NCI-H128 (cell line): ENCODE results near the gene PSD.
"Not testable (repeated sequence)": the region's sequence is repeated elsewhere in the genome, so short reads cannot be mapped to it uniquely, and the experiment has no call there.

Experiments
- DNase-seq: peaks from one replicate; lab custom pipeline; 2025; ENCODE audit not compliant: unreplicated experiment; lab: John Stamatoyannopoulos, UW

PSD gene

DNA sequence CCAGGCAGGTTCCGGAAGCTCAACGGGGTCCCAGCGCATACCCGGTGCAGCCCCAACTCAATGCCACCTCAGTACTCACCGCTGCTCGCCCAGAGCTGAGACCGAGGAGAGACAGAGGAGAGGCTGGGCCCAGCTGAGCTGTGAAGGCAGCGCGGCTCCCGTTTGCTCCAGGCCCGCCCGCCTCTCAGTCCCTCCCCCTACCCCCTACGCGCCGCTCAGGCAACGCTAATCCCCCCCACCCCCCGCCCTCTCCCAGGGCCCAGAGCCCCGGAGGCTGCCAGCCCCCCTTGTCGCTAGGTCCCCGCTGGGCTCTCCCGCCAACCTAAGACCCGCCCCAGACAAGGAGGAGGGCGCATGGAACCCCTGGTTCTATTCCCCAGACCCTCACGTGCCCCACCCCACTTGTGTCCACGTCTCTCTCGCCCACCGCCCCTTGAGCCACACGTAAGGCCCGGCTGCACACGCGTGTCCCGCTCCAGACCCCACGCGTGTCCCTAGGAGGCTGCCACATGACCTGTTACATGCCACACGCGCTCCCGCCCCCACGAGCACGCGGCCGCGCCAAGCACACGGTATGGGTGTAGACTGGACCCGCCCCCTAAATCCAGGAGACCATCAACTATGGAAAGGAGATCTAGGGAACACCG is at the start of gene PSD:
Gene PSD, minus strand, starts transcription at position 164 of the 647 bp plus-strand sequence. CDS start 1,747 bp downstream, outside the sequence.
- DNase-seq = peak; percentile 20

DNA sequence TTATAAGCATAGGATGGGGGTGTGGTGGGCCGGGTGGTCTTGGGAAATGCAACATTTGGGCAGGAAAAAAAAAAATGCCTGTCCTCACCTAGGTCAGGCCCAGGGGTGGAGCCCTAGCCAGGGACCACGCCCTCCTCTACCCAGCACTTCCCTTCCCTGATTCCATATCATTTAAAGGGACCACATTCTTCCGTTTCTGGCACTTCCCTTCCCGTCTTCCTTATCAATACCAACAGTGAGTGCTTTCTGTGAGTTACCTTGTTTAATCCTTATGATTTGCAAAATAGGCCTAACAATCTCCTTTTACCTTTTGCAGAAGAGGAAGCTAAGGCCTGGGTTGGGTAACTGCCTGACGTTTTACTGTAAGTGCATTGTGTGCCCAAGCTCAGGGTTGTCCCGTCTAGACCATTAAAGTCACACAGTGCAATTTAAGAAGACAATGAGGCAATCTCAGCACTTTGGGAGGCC is 49.4 kb upstream of the PSD start:
- no peak for DNase-seq

DNA sequence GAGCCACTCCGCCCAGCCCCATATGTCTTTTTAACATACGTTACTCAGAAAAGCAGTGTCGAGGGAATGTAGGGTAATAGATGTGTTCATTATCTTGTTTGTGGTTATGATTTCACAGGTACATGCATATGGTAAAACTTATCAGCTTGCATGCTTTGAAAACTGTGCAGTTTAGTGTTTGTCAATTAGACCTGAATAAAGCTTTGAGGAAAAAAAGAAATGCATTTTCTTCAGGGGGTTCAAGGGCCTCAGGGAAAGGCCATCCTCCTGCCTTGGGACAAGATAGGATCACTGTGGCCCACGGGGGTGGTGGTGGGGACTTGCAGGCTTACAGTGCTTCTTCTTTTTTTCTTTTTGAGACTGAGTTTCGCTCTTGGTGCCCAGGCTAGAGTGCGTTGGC is 48.7 kb upstream of the PSD start:
- no peak for DNase-seq

DNA sequence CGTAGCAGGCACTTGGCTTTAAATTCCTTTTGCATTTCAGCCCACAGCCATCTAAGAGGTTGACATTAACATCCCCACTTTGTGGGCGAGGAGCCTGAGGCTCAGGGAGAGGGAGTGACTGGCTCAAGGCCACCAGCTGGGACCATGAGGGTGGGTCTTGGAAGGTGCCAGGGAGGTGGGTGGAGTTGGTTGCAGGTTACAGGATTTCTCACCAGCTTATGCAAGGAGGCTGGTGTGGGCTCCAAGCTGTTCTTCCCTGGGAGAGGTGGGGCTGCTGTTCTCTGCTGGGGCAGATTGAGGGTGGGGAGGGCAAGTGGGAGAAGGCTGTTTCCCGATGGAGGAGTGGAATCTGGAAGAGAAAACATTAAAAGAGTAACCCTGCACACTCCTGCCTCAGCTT is 46.9 kb upstream of the PSD start:
- no peak for DNase-seq

DNA sequence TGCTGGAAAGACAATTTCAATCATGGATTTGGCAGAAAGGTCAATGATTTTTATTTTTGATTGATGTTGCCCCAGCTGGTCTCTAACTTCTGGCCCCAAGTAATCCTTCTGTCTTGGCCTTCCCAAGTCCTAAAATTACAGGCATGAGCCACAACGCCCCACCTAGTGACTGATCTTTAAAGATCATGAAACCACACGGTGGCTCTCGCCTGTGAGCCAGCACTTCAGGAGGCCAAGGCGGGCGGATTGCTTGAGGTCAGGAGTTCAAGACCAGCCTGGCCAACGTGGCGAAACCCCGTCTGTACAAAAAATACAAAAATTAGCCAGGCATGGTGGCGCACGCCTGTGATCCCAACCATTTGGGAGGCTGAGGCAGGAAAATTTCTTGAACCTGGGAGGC is 45.4 kb upstream of the PSD start:
- no peak for DNase-seq

DNA sequence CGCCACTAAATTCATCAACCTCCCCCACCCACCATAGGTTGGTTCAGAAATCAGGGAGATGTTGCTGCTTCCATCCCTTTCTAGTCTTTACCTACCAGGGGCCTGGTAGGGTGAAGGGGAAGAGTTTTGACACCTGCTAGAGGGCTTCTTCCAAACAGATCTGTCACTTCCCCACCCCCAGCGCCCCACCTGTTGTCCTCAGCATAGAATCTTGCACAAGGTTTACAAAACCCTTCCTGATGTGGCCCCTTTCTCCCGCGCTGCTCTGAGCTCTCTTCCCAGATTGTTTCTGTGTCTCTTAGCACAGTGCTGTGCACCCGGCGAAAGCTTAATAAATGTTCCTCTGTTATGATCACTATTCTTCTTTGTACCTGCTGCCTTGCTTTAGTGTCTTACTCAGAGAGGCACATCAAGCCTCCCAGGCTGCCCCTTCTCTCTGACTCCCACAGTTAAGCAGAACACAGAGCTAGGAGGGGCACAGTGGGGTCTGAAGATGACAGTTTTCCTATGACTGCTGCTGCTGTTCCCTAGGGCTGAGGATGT is 44.0 kb upstream of the PSD start:
- DNase-seq = no peak

DNA sequence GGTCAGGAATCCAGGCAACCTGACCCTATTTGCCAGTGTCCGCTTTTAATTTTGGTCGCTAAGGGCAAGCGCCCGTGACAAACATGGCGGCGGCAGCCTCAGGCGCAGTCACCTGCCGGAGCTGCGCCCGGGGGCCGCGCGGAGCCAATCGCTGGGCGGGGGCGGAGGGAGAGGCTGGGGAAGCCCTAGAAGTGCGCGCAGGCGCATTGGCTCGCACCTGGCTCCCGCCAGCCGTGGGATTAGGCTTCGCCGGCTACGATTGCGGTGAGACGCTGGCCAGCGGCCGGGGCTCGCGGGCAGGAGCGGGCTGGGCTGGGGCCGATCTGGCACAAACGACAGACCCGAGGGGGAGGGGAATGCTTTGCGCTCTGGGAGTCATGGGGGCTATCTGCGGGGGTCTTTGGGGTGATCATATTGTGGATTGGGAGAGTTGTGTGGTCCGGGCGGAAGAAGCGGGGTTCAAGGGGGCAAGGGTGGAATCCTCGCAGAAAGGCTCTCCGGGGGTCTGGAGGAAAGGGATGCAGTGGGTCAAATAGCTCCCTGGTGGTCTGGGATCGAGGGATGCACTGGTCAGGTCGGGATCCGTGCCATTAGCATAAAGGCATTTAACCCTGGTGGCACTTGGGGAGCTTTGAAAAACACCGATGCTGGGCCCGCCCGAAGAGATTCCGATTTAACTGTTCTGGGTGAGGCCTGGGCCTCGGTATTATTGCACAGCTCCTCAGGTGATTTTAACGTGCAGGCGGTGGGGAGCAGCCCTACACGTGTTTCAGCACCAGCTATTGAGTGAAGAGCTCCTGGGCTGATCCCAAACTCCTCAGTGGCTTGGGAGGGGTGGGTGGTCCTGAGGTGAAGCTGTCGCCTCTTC is 42.8 kb upstream of the PSD start:
- peak; percentile 69 for DNase-seq

DNA sequence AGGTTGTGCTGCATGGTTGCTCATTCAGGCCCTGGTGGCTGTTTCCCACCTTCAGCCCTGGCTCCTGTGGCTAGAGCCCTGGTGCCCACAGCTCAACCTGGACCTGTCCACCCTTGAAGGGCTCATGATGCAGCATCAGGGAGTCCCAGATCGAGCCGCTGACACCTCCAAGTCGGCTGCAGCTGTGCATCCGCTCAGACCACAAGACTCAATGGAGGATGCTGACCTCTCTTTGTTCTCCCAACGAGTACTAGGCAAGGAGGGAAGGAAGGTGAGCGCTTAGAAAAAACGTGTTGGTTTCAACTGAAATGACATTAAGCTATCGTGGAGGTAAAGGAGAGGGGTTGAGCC is 42.2 kb upstream of the PSD start:
- DNase-seq = peak; percentile 55

DNA sequence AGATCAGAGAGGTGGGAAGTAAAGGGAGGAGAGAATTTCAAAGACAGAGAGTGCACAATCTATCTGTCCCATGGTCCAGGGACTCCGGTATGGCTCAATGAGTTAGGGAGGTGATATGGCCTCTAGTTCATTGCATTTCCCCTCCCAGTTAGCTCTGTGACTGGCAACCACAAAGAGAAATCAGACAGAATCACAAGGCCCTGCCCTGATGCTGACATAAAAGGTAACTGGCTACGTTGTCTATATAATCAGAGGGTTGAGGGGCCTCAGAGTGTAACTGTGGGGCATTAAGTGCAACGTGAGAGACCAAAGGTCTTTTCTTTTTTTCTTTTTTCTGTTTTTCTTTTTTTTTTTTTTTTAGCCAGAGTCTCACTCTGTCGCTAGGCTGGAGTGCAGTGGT is 40.1 kb upstream of the PSD start:
- no peak for DNase-seq

DNA sequence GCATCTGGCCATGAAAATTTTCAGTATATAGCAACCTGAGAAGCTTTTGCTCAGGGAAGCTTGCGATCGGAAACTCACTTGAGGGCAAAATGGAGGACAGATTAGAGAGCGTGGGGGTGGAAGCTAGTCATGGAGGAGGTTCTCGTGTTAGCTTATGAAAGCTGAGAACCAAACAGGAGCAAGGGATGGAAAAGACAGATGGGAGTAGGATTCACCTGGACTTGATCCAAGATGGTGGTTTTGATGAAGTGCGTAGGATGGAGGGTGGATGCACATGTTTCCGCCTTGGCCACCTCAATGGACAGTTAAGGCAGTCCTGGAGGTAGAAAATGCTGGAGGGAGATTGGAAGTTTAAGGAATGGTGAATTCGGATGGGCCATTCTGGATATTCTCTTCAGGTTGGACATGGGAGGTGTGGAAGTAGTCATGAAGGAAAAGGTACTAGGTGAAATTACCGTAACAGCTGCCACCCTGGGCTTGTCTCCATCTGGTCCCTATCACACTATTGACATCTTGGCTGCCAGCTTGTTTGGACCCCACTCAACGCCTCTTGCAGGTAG is 39.1 kb upstream of the PSD start:
- DNase-seq = no peak

DNA sequence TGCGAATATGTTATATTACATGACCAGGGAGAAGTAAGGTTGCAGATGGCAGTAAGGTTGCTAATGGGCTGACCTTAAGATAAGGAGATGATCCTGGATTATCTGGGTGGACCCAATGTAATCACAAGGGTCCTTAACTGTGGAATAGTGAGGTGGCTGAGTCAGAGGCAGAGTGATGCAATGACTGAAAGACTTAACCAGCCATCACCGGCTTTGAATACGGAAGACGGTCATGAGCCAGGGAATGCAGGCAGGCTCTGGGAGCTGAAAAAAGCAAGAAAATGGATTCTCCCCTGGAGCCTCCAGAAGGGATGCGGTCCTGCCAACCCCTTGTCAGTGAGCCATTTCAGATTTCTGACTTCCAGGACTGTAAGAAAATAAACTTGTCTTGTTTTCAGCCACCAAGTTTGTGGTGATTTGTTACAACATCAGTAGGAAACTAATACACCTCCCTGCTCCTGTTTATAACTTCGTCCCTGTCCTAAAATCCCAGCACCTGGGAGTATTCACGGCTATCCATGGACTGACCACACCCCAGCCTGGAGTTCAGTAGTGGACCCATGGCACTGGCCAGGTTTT is 37.4 kb upstream of the PSD start:
- no peak for DNase-seq

DNA sequence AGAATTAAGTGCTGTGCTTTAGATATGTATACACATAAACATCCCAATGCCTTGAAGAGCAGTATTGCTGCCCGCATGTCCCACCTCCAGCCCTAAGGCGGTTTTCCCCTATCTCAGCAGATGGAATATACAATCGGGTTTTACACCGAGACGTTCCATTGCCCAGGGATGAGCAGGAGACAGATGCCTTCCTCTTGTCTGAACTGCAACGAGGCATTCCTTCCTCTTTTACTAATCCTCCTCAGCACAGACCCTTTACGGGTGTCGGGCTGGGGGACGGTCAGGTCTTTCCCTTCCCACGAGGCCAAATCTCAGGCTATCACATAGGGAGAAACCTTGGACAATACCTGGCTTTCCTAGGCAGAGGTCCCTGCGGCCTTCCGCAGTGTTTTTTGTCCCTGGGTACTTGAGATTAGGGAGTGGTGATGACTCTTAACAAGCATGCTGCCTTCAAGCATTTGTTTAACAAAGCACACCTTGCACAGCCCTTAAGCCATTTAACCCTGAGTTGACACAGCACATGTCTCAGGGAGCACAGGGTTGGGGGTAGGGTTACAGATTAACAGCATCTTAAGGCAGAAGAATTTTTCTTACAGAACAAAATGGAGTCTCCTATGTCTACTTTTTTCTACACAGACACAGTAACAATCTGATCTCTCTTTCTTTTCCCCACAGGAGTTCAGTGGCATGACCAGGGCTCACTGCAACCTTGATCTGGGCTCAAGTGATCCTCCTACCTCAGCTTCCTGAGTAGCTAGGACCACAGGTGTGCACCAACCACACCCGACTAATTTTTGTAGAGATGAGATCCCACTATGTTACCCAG is 36.3 kb upstream of the PSD start:
- not testable (repeated sequence) for DNase-seq

DNA sequence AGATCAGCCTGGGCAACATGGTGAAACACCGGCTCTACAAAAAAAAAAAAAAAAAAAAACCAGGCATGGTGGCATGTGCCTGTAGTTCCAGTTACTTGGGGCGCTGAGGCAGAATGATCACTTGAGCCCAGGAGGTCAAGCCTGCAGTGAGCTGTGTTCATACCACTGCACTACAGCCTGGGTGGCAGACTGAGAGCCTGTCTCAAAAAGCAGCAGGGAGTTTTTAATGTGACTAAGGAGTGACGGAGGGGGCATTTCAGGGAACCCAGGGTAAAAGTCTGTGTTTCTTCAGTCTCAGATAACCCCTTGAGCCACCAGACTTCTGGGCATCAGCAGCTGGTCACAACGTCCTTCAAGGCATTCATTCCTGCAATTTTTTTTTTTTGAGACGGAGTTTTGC is 34.9 kb upstream of the PSD start:
- no peak for DNase-seq

DNA sequence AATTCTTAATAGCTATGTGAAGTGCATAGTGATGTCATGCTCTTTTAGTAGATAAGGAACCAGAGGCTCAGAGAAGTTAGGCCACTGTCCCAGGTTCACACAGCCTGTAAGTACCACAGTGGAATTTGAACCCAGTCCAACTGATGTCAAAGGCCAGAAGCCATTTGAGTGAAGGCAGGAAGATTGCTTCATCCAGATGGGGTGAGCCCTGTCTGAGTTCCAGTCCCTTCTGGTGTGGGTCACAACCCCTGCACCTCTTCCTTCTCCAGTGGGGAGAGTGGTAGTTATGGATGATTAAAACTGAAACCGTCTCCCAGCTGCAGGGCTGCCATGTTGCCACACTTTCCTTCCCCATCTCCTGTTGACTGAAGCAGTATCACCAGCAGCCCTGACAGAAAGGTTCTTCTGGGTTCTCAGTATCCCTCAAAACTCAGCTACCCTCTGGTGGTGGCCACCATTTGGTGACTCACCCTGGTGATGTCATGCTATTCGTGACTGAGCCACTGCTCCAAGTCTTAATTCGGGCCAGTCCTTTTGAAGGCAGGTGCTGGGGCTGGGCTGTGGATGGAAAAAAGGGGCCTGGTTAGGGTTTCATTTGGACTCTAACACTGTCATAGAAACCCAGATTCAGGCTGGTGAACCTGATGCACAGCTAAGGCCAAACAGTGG is 34.2 kb upstream of the PSD start:
- DNase-seq = no peak

DNA sequence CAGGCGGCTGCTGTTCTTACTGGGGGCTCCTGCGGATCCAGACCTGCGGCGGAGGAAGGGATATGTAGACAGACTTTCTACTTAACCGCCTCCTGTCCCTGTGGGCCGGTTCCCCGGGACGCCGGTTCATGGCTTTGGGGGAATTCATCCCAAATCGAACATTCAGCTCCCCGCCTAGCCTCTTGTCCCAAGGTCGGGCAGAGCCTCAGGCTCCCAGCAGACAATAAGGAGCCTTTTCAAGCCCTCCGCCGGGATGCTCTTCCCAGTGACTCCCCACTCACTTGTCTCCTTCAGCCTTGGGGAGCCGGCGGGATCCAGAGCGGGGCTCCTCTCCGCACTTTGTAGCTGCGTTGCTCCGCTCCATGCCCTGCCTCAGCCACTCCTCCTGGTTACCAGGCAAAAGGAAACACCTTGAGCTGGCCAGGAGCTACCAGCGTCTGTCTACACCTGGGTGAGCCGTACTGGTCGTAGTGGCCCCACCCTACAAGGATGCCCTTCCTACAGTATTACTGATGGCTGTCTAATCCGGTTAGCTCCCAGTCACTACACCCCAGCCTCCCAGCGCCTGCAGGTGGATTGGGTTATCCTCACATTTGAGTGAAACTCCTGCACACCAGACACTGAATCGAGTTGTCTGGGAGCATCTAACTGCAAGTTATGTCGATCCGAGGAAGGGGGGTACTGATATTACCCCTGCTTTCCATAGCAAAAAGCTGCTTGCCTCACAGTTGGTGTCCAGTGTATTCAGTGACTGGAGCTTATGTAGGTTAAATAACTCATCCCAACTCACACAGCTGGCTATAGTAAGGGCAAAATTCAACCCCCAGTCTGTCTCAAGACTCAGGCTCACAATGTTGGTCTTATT is 32.8 kb upstream of the PSD start, which contains the start of gene C10orf95:
Gene C10orf95, minus strand, starts transcription at position 439 of the 865 bp plus-strand sequence. CDS start 450 bp downstream, outside the sequence.
- no peak for DNase-seq

DNA sequence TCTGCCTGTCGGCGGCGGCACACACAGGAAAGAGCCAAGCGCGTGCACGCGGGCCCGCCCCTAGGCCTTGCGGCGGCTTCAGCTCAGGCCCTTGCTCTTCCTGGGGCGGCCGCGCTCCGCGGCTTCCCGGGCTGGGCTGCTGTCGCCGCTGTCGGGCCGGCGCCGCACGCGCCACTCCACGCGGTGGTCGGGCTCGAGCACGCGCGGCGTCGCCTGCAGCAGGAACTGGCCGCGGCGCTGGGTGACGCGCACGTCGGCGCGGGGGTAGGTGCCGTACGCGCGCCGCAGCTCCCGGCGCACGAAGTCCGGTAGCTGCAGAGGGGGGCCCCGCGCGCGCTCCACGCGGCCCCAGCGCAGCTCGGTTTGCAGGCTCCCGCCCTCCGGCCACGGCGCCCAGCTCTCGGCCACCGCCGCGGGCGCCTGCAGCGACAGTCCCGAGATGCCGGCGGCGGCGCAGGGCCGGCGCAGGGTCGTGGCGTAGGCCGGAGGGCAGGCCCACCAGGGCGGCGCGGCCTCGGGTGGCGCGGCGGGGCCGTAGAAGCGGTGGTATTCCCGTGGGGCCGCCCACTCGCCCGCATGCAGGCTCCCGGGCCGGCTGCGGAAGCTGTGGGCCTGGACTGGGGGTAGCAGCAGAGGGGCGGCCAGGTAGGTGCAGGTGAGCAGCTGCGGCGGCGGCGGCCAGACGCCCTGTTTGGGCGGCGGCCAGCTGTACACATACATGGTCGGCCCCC is 32.0 kb upstream of the PSD start:
- peak; percentile 51 for DNase-seq

DNA sequence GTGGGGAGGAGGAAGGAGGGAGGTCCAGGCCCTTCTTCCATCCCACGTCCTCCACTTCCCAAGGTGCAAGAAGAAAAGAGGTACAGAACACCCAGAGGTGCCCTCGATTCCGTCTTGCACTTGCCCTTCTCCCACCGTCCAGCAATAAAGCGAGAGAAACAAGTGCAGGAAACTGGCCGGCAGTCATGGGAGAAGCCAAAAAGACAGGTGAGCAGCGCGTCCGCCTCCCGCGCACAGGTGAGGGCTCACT is 31.5 kb upstream of the PSD start:
- no peak for DNase-seq

DNA sequence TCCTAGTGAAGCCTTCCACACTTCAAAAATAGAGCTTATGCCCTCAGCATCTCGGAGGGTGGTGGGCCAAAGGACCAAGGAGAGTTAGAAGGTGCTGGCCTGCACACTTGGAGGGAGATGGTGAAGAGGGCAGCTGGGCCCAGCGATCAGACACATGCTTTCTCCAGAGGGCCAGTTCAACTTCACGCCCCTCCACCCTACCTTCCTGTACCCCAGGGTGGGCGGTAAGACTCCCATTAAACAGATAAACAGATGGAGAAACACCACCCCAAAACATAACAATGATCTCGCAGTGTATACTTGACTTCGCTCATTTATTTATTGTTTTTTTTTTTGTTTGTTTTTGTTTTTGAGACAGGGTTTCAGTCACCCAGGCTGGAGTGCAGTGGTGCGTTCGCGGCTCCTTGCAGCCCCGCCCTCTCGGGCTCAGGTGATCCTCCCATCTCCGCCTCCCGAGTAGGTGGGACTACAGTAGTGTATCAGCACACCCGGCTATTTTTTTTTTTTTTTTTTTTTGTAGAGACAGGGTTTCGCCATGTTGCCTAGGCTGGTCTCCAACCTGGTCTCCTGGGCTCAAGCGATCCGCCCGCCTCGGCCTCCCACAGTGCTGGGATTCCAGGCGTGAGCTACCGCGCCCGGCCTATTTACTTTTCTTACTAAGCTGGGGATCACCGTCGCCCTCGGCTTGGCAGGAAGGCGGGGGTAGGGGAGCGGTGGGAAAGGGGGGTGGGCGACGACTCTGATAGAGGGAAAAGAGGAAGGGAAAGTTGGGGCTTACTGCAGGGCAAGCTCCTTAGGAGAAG is 30.9 kb upstream of the PSD start:
- peak; percentile 56 for DNase-seq
